IPS-18c (cell line): Measurements from ENCODE around the gene MBD3L3.

Experiments
- H3K4me3 ChIP-seq: 2 replicates; pipeline ENCODE4 v1.7.0; 2013; ENCODE audit warnings: low read depth, mild to moderate bottlenecking, low read length, moderate library complexity; ENCODE audit not compliant: insufficient read depth
- H3K9me3 ChIP-seq: one replicate; pipeline ENCODE4 v1.6.1; 2013; ENCODE audit warnings: mild to moderate bottlenecking, low read length, moderate library complexity; ENCODE audit not compliant: control insufficient read depth, insufficient read depth

Gene MBD3L3

DNA sequence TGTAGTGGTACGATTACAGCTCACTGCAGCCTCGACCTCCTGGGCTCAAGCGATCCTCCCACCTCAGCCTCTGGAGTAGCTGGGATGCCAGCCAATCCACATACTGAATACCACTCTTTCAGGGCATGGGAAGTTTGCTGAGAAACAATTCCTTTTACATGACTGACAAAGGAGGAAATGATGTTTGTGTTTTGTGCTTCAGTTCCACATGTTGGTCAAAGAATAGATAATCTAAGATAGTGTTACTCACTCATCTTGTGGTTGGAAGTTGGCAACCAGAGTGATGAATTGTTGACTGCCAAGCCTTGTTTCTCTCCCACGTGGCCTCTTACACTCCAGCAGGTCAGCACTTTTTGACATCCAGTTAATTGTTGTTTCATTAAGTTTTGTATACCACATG lies 44.8 kb downstream of the MBD3L3 start:
- peaks cover 2% of the 10 kb centered on the region for H3K9me3 ChIP-seq
- no peak overlapping the region for H3K4me3 ChIP-seq

- no peak overlapping the region for H3K4me3 ChIP-seq
- H3K9me3 ChIP-seq, result no peaks in the 10 kb centered on the region
Observed at GRCh38 chr19:7010722-7011593, 47.5 kb downstream of the MBD3L3 start.

DNA sequence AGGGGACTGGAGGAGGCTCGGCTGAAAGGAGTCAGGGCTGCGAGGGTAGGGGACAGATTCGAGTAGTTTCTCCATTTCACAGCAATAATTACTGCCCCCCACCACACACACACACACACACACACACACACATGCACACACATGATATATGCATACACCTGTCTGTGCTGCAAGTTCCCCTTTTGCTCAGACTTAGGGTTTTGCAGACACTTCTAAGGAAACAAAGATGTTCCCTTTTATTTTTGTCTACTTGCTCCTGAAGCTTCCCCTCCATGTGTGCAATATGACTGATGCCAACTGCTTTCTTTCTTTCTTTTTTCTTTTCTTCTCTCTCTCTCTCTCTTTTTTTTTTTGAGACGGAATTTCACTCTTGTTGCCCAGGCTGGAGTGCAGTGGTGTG lies 50.6 kb downstream of the MBD3L3 start:
- Histone ChIP-seq H3K9me3 (peaks cover 2% of the 10 kb centered on the region), H3K4me3 (no peak overlapping the region)
